SU-DHL-6 (cell line): ENCODE data around the gene REG3A.

Source experiments
- H2AFZ ChIP-seq: fragments of 200-600 bp; sonication (generic); 2 replicates; pipeline ENCODE4 v1.6.1; 2014; ENCODE audit warnings: low read depth, mild to moderate bottlenecking, moderate library complexity, mixed read lengths, antibody characterized with exemption, low read length; ENCODE audit not compliant: severe bottlenecking
- H3F3A ChIP-seq: fragments of 200-600 bp; shearing (Covaris generic); 2 replicates; pipeline ENCODE4 v1.6.0; 2016; ENCODE audit warnings: antibody characterized with exemption, mild to moderate bottlenecking; ENCODE audit not compliant: insufficient read depth
- H3K27ac ChIP-seq: fragments of 200-600 bp; sonication (generic); 2 replicates; pipeline ENCODE4 v1.5.1; 2016; ENCODE audit warnings: low read depth, mild to moderate bottlenecking, low read length, moderate library complexity, mixed read lengths
- H3K27me3 ChIP-seq: fragments of 200-600 bp; sonication (generic), shearing (Covaris generic); 2 replicates; pipeline ENCODE4 v1.6.0; 2014; ENCODE audit warnings: mild to moderate bottlenecking, low read length
- H3K36me3 ChIP-seq: fragments of 200-600 bp; sonication (generic); 2 replicates; pipeline ENCODE4 v1.6.1; 2014; ENCODE audit warnings: mild to moderate bottlenecking, low read length, mixed read lengths
- H3K4me2 ChIP-seq: fragments of 300-600, 200-600 bp; shearing (Covaris generic), sonication (generic); 2 replicates; pipeline ENCODE4 v1.6.0; 2014; ENCODE audit warnings: low read length, low read depth, mild to moderate bottlenecking; ENCODE audit not compliant: poor library complexity, severe bottlenecking
- H3K4me3 ChIP-seq: fragments of 200-600 bp; sonication (generic); 2 replicates; pipeline ENCODE4 v1.5.1; 2014; ENCODE audit warnings: antibody characterized with exemption, low read length, mild to moderate bottlenecking, mixed read lengths; ENCODE audit not compliant: insufficient read depth, poor library complexity, severe bottlenecking
- H3K79me2 ChIP-seq: fragments of 200-600 bp; sonication (generic); 2 replicates; pipeline ENCODE4 v1.6.1; 2014; ENCODE audit warnings: mild to moderate bottlenecking, low read length, moderate library complexity; ENCODE audit not compliant: insufficient read depth
- H3K9ac ChIP-seq: fragments of 200-600 bp; sonication (generic); 2 replicates; pipeline ENCODE4 v1.7.0; 2014; ENCODE audit warnings: mild to moderate bottlenecking, low read length
- H3K9me2 ChIP-seq: fragments of 200-600 bp; sonication (generic); replicated peaks from 2 replicates; pipeline ENCODE4 v1.6.1; 2014; ENCODE audit warnings: low read length; ENCODE audit not compliant: insufficient read depth
- H3K9me3 ChIP-seq: fragments of 200-600 bp; sonication (generic); 2 replicates; pipeline ENCODE4 v1.6.1; 2014; ENCODE audit warnings: low read length, mixed read lengths; ENCODE audit not compliant: insufficient read depth
- H4K20me1 ChIP-seq: fragments of 200-600 bp; sonication (generic); 2 replicates; pipeline ENCODE4 v1.6.1; 2014; ENCODE audit warnings: low read depth, mild to moderate bottlenecking, antibody characterized with exemption, low read length, moderate library complexity, mixed read lengths
- EZH2phosphoT487 ChIP-seq: fragments of 200-600 bp; sonication (generic), shearing (Covaris generic); conservative IDR thresholded peaks from 2 replicates; pipeline ENCODE4 v1.6.1; 2018; ENCODE audit warnings: mild to moderate bottlenecking, antibody characterized with exemption, low read length, moderate library complexity, mixed read lengths
- TF ChIP-seq, protein P1 (sequence below): fragments of 200-600 bp; sonication (generic); IDR thresholded peaks from one replicate; pipeline ENCODE4 v1.5.1; 2017; ENCODE audit warnings: antibody characterized with exemption, mild to moderate bottlenecking, low read length, moderate library complexity; ENCODE audit not compliant: insufficient read depth, poor library complexity, severe bottlenecking

The REG3A gene

GRCh38 chr2:79162801-79163200 lies 3.2 kb upstream of the REG3A start:
- H3F3A ChIP-seq = no peaks in the 10 kb centered on the region
- no peak overlapping the region for H2AFZ ChIP-seq
- no peaks in the 10 kb centered on the region for H3K79me2 ChIP-seq
- H4K20me1 ChIP-seq = no peaks in the 10 kb centered on the region
- H3K27me3 ChIP-seq = no peaks in the 10 kb centered on the region
- H3K36me3 ChIP-seq = no peaks in the 10 kb centered on the region
- H3K4me2 ChIP-seq = no peak overlapping the region
- no peak overlapping the region for H3K27ac ChIP-seq
- H3K4me3 ChIP-seq = no peak overlapping the region
- H3K9ac ChIP-seq = no peak overlapping the region
- no peaks in the 10 kb centered on the region for H3K9me3 ChIP-seq
- no peaks in the 10 kb centered on the region for H3K9me2 ChIP-seq
- TF ChIP-seq, protein P1, sequence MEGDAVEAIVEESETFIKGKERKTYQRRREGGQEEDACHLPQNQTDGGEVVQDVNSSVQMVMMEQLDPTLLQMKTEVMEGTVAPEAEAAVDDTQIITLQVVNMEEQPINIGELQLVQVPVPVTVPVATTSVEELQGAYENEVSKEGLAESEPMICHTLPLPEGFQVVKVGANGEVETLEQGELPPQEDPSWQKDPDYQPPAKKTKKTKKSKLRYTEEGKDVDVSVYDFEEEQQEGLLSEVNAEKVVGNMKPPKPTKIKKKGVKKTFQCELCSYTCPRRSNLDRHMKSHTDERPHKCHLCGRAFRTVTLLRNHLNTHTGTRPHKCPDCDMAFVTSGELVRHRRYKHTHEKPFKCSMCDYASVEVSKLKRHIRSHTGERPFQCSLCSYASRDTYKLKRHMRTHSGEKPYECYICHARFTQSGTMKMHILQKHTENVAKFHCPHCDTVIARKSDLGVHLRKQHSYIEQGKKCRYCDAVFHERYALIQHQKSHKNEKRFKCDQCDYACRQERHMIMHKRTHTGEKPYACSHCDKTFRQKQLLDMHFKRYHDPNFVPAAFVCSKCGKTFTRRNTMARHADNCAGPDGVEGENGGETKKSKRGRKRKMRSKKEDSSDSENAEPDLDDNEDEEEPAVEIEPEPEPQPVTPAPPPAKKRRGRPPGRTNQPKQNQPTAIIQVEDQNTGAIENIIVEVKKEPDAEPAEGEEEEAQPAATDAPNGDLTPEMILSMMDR = no peak
- no peak for TF ChIP-seq EZH2phosphoT487

- Histone ChIP-seq H3K79me2 (no peaks in the 10 kb centered on the region), H3K9me3 (no peaks in the 10 kb centered on the region), H3K27ac (no peak overlapping the region), H3K36me3 (no peaks in the 10 kb centered on the region), H4K20me1 (no peaks in the 10 kb centered on the region), H3K9me2 (no peaks in the 10 kb centered on the region), H3F3A (no peaks in the 10 kb centered on the region), H3K4me2 (no peak overlapping the region), H3K27me3 (no peaks in the 10 kb centered on the region), H2AFZ (no peak overlapping the region), H3K9ac (no peak overlapping the region), H3K4me3 (no peak overlapping the region)
- TF ChIP-seq, protein P1 = no peak
- TF ChIP-seq EZH2phosphoT487 = no peak
Measured at GRCh38 chr2:79162132-79162531, 2.6 kb upstream of the REG3A start.

GRCh38 chr2:79159030-79159429 lies 523 bp downstream of the REG3A start:
- Histone ChIP-seq H3K27me3 (no peaks in the 10 kb centered on the region), H3K9me3 (no peaks in the 10 kb centered on the region), H3F3A (no peaks in the 10 kb centered on the region), H3K79me2 (no peaks in the 10 kb centered on the region), H3K9ac (no peak overlapping the region), H4K20me1 (no peaks in the 10 kb centered on the region), H3K9me2 (no peaks in the 10 kb centered on the region), H3K4me3 (no peak overlapping the region), H3K27ac (no peak overlapping the region), H3K4me2 (no peak overlapping the region), H2AFZ (no peak overlapping the region), H3K36me3 (no peaks in the 10 kb centered on the region)
- no peak for TF ChIP-seq EZH2phosphoT487
- TF ChIP-seq, protein P1 = no peak
